Testis (tissue), 3 donors: Measurements from ENCODE around the gene DYNLRB2. TPM values are rescaled to one million over a fixed set of nuclear protein-coding genes. Genes with fewer than 3 reads are reported as not detected.

ENCODE experiments used
- DNase-seq: peaks from one replicate; pipeline ENCODE4 v3.0.0-alpha.2; 2019
- H3K27ac ChIP-seq, 2 donors: fragments of 200-600 bp; sonication (generic); one replicate each; pipeline ENCODE4 v1.5.1; 2019
- H3K27me3 ChIP-seq: fragments of 200-600 bp; sonication (generic); one replicate; pipeline ENCODE4 v1.5.1; 2019
- H3K36me3 ChIP-seq: fragments of 200-600 bp; sonication (generic); one replicate; pipeline ENCODE4 v1.5.1; 2017; ENCODE audit warnings: low read depth; ENCODE audit errors: missing control alignments
- H3K4me1 ChIP-seq: fragments of 200-600 bp; sonication (generic); one replicate; pipeline ENCODE4 v1.5.1; 2019
- H3K4me3 ChIP-seq, 2 donors: fragments of 200-600 bp; sonication (generic); one replicate each; pipeline ENCODE4 v1.5.1; 2017 to 2019
- H3K9me3 ChIP-seq: fragments of 200-600 bp; sonication (generic); one replicate; pipeline ENCODE4 v1.5.1; 2017
- POLR2A ChIP-seq: fragments of 450-650 bp; IDR thresholded peaks from one replicate; pipeline ENCODE4 v1.6.1; 2017; ENCODE audit warnings: antibody characterized with exemption, mild to moderate bottlenecking, moderate library complexity
- WGBS, 2 donors: methylation state at CpG; one replicate each; pipeline ENCODE4 v1.1.5; 2018; 5-methylcytosine and 5-hydroxymethylcytosine counted together
- intact Hi-C: fragments of 100-400 bp; cut with DNase I; formaldehyde crosslinking; loops from one replicate; pipeline ENCODE4 v1.15.1; 2023; ENCODE audit warnings: low total_unique reads
- polyA plus RNA-seq: library from polyadenylated mRNA; stranded (reverse); fragments of 350-450 nt; fragmentation: Illumina TruSeq; extraction: RNeasy Lipid Tissue Mini Kit (QIAGEN cat#74804); gene quantifications from one replicate; pipeline ENCODE4 v1.2.3, GENCODE V29; 2014; ENCODE audit warnings: low read depth, low replicate concordance; ENCODE audit not compliant: insufficient read depth
- total RNA-seq, 2 donors: library from RNA; depleted of rRNA; stranded (reverse); fragments of >200 nt; gene quantifications; one replicate each; pipeline ENCODE4 v1.2.3, GENCODE V29; 2016
- TF ChIP-seq, protein P1 (sequence below), 3 experiments: fragments of 450-650 bp in 2 of 3; fragments of 200-600 bp in 1 of 3; sonication (generic) in 1 of 3; IDR thresholded peaks; one replicate each; pipeline ENCODE4 v1.5.1; 2016 to 2019; ENCODE audit warnings: antibody characterized with exemption in 3 of 3, mild to moderate bottlenecking in 2 of 3, moderate library complexity in 1 of 3

Gene DYNLRB2
- total and polyA plus RNA-seq, 3 donors from 2014 or later: 95.3 to 436 (median 153) TPM

DNA sequence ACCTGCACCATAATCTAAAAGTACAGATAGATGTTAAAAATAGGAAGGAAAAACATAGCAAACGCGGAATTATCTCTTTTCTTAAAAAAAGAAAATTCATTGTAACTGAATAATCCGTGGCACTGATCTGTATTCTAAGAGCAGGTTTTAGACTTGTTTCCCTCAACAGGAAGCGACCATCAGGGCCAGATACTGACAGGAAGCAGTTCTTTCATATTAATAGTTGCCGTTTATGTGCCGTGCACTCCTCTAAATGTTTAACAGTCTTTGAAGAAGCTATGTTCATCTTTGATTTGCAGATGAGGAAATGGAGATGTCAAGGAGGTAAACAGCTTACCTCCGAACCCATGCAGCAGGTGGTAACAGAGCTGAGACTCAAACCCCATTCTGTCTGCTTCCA is 23.6 kb downstream of the DYNLRB2 start:
- Histone ChIP-seq H3K4me3 (no peak overlapping the region), H3K4me1 (no peaks in the 10 kb centered on the region), H3K27ac (no peak overlapping the region), H3K9me3 (no peaks in the 10 kb centered on the region), H3K27me3 (no peaks in the 10 kb centered on the region), H3K36me3 (no peaks in the 10 kb centered on the region)
- no peak for DNase-seq
- 65 to 71% methylated on average over 7 of the region's 7 CpGs for WGBS, 2 donors
- TF ChIP-seq, protein P1, sequence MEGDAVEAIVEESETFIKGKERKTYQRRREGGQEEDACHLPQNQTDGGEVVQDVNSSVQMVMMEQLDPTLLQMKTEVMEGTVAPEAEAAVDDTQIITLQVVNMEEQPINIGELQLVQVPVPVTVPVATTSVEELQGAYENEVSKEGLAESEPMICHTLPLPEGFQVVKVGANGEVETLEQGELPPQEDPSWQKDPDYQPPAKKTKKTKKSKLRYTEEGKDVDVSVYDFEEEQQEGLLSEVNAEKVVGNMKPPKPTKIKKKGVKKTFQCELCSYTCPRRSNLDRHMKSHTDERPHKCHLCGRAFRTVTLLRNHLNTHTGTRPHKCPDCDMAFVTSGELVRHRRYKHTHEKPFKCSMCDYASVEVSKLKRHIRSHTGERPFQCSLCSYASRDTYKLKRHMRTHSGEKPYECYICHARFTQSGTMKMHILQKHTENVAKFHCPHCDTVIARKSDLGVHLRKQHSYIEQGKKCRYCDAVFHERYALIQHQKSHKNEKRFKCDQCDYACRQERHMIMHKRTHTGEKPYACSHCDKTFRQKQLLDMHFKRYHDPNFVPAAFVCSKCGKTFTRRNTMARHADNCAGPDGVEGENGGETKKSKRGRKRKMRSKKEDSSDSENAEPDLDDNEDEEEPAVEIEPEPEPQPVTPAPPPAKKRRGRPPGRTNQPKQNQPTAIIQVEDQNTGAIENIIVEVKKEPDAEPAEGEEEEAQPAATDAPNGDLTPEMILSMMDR (IDR thresholded peaks at IDR 0.05): no peak
- no peak for TF ChIP-seq POLR2A
- intact Hi-C loops: no loop called here

DNA sequence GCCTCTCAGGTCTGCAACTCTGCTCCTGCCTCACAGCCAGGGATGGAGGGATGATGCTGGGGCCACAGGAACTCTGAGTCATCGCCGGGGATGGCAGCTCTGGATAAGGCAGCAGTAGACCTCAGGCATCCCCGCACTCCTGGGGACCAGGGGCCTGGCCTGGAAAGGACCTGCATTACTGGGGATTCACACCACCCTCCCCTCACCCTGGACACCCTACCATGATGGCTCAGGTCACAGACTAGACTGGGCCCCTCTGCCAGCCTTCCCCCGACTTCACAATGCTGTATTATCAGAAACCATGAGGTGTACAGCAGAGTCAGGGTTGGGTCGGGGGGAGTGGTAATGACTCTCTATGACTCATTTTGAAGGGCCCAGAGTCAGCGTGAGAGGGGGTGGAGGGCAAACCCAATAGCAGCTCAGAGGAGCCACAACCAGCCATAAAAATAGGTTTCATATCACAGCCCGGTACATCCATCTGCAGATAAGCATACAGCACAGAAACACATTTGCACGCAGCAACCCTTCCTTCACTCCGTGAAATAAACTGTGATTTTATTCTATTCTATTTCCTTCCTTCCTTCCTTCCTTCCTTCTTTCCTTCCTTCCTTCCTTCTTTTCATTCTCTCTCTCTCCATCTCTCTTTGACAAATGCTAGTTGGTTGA is 28.8 kb downstream of the DYNLRB2 start:
- intact Hi-C loops: no loop called here

DNA sequence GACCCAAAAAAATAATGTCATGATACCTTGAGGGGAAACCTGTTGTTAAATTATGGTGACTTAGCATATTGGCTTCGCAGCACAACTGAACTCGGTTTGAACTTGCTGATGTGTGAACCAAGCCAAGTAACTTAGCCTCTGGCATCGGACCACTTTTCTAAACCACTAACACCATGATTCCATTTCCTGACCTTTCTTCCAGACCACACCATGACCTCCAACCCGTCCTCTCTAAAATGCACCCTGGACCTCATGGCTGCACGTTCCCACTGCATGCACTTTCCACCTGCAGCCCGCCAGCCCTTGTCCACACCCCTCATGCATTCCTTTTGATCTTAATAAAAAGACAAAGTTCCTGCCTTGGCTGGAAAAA is 29.3 kb downstream of the DYNLRB2 start:
- 47 to 58% methylated on average over 6 of the region's 6 CpGs for WGBS, 2 donors
- H3K27ac ChIP-seq: no peak overlapping the region
- H3K4me3 ChIP-seq: no peak overlapping the region
- H3K4me1 ChIP-seq: no peaks in the 10 kb centered on the region
- intact Hi-C loops: no loop called here
- no peaks in the 10 kb centered on the region for H3K36me3 ChIP-seq
- no peak for DNase-seq
- TF ChIP-seq, protein P1 (IDR thresholded peaks at IDR 0.05): no peak
- TF ChIP-seq POLR2A: no peak
- no peaks in the 10 kb centered on the region for H3K27me3 ChIP-seq
- H3K9me3 ChIP-seq: no peaks in the 10 kb centered on the region

More for the DNA sequence above, 28.8 kb downstream of the DYNLRB2 start:
- H3K9me3 ChIP-seq: no peaks in the 10 kb centered on the region
- no peak overlapping the region for H3K27ac ChIP-seq
- no peaks in the 10 kb centered on the region for H3K27me3 ChIP-seq
- DNase-seq: no peak
- WGBS, 2 donors: 68 to 85% methylated on average over 5 to 9 of the region's 9 CpGs
- H3K4me1 ChIP-seq: no peaks in the 10 kb centered on the region
- H3K36me3 ChIP-seq: no peaks in the 10 kb centered on the region
- TF ChIP-seq, protein P1 (IDR thresholded peaks at IDR 0.05): no peak
- no peak for TF ChIP-seq POLR2A
- H3K4me3 ChIP-seq: no peak overlapping the region

DNA sequence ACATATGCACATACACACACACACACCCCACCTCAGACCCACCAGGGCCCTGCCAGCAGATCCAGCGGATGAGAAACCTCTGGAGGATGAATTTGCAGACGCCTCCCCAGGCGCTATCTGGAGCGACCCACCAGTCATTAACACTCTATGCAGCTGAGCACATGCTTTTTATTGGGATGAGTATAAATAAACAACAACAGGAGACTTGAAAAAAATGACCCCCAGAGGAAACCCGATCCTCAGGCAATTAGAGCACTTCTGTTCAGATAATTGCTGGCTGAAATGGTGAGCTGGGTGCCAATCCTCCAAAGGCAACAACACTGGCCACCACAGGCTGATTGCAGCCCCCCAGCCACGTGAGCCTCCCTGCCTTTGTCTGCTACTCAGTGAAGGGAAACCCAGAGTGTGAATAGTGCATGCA is 32.9 kb downstream of the DYNLRB2 start:
- Histone ChIP-seq H3K4me3 (no peak overlapping the region), H3K9me3 (no peaks in the 10 kb centered on the region), H3K27ac (no peak overlapping the region), H3K27me3 (no peaks in the 10 kb centered on the region), H3K4me1 (no peaks in the 10 kb centered on the region), H3K36me3 (no peaks in the 10 kb centered on the region)
- intact Hi-C loops: no loop called here
- WGBS, 2 donors: 42 to 61% methylated on average over 6 of the region's 6 CpGs
- DNase-seq: no peak
- TF ChIP-seq, protein P1 (IDR thresholded peaks at IDR 0.05): no peak
- no peak for TF ChIP-seq POLR2A

DNA sequence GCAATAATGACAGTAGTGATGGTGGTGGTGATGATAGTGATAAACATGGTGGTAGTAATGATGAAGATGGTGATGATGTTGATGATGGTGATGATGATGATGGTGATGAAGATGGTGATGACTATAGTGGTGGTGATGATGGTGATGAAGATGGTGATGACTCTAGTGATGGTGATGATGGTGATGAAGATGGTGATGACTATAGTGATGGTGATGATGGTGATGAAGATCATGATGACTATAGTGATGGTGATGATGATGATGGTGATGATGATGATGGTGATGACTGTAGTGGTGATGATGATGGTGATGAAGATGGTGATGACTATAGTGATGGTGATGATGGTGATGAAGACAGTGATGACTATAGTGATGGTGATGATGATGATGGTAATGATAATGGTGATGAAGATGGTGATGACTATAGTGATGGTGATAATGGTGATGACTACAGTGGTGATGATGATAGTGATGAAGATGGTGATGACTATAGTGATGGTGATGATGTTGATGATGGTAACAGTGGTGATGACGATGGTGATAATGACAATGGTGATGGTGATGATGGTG is 35.6 kb downstream of the DYNLRB2 start:
- TF ChIP-seq POLR2A: no peak
- TF ChIP-seq, protein P1 (IDR thresholded peaks at IDR 0.05): no peak
- intact Hi-C loops: no loop called here
- DNase-seq: no peak
- Histone ChIP-seq H3K4me1 (no peaks in the 10 kb centered on the region), H3K27me3 (no peaks in the 10 kb centered on the region), H3K9me3 (no peaks in the 10 kb centered on the region), H3K4me3 (no peak overlapping the region), H3K36me3 (no peaks in the 10 kb centered on the region), H3K27ac (no peak overlapping the region)
- WGBS, 2 donors: 94 to 97% methylated on average over 1 of the region's 1 CpG
